ENCODE measurements around the gene MOSMO.
"Not testable (repeated sequence)": the region's sequence is repeated elsewhere in the genome, so short reads cannot be mapped to it uniquely, and the experiment has no call there.

Gene MOSMO

GRCh38 chr16:22004341-22004740, 3.6 kb upstream of the MOSMO start:
- DNase-seq = no peak

DNA sequence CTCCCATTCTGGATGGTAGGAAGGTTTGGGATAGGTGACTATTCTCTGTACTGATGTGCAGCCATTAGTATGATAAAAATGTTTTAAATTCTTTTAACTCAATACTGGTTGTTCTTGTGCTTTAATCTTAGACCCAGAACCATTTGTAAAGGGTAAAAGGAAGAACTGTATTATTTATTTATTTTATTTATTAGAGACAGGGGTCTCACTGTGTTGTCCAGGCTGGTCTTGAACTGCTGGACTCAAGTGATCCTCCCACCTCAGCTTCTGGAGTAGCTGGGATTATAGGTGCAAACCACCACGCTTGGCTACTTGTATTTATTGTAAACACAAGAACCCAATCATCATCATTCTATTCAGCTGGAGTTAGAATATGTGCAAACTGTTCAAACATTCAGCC, 2.2 kb upstream of the MOSMO start:
- DNase-seq = no peak

DNA sequence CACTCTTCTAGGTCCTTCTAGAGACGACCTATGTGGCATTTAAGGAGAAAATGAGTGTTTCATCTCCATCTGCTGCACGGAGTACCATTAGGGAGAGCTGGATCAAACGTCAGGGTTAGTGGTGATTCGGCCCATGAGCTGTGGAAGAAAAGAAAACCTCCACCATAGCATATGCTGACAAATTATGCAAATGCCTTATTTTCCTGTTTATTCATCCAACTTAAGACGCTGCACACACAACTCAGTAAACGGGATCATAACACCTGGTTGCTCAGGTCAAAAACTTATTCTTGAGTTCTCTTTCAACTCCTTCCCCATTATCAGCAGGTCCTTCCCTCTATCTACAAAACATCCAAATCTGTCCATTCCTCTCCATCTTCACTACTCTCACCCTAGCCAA, 1.3 kb upstream of the MOSMO start:
- no peak for DNase-seq

GRCh38 chr16:22007159-22007508, 777 bp upstream of the MOSMO start:
- no peak for DNase-seq

DNA sequence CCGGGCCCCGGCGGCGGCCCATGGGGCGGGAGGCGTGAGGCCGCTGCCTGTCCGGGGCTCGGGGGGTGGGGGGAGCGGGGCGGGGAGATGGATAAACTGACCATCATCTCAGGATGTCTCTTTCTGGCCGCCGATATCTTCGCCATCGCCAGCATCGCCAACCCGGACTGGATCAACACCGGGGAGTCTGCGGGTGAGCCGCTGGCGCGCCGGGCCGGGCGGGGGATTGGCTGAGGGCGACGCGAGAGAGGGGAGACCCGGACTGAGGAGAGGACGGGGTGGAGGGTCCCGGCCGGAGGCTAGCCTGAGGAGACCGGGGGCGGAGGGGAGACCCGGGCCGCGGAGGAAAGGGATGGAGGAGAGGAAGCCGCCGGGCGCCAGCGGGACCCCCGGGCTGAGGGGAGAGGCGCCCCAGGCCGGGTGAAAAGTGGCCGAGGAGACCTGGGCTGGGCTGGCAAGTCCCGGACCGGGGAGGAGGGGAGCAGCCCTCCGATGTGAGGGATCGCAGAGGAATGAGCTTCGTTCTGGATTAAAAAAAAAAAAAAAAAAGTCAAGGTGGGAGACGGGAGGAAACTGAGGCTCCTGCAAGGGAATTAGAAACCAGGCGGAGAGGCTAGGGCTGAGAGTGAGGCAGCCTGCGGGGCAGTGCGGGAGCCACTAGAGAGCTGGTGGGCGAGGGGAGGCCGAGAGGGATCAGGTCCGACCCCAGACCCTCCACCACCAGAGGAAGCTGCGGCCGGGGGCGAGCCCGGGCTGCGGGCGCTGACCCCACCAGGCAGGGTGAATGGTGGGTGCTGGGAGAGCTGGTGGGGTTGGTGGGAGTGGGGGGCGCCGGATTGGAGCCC, 526 bp downstream of the MOSMO start:
- no peak for DNase-seq

DNA sequence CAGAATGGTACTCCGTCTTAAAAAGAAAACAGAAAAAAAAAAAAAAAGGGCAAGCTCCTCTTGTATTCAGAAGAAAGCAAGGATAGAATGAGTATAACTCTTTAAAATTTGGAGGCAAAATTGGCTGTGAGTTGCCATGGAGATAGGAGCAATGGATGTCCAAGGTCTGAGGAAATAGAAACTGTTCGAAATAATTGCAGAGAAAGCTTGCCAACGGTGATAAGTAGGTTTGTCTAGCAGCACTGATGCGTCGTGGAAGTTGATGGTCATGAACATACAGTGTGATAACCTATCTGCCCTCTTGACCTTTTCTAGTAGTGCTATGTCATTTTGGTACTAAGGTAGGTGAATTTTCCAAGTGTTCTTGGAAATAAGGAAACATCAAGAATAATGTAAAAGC, 3.0 kb downstream of the MOSMO start:
- DNase-seq = no peak

DNA sequence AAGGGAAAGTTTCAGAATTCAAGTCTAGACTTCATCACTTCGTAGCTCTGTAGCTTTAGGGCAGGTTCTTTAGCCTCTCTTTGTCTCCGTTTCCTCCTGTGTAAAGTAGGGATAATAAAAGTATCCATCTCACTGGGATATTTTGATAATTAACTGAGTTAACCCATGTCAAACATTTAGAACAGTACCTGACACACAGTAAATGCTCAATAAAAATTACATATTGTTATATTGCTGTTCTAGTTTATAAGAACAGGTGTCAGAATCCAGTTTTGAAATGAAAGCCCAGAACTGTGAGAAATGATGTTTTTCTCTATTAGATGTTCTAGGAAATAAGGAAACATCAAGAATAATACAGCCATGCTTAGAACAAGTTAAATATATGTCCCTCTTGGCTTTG, 4.3 kb downstream of the MOSMO start:
- no peak for DNase-seq

DNA sequence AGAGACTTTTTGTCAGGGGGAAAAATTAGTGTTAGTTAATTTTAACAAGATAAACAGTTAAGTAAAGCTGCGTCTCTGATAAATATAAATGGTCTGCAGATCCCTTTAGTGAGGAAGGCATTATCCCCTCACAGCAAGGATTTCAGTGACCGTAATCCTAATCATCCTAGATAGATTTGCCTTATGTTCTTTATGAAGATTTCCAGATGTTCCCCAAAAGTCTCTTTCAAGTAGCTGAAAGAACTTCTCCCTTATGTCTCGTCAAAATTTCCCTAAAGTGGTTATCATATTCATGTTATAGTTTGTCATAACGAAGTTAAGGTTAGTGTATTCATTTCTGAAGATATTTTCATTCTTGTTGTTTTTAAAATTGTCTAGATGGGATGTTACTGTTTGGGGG, 5.6 kb downstream of the MOSMO start:
- no peak for DNase-seq

DNA sequence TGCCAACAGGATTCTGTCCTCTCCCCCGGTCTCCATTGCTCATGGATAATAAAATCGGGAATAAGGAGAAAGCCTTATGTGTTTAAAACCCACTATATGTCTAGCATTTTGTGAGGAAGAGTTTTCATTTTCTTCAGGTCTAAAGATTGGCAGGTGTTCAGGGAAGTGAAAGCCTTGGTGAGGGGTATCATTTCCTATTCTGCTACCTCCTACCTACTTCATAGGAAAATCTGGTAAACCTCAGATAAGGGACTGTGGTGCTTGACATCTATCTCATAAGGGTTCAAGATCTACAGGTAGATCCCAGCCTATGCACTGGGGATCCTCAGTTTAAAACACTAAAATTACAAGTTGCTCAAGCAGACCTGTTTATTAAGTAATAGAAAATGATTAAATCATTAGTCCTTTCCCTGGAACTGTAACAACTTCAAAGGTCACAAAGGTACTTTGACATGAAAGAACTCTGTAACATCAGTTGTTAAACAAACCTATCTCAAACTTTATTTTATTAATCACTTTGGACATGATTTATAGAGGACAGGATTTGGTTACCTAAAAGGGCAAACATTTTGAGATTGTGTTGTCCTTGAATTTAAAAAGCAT, 6.5 kb downstream of the MOSMO start:
- DNase-seq = no peak

DNA sequence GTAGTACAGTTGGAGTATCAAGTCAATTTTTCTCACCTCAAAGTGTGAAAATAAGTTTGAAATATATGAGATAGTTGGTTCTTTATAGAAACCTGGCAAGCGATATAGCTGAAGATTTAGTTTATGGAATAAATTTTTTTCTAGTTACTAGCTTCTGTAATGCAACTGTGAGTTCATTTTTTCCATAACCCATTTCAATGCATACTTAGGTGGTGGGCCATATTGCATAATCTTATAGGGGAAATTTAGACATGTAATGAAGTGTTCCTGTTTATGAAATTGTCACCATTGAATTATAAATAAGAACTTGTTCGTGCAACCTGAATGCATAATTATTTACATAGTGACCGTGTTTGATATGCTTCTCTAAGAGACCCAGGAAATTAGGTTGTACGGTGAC, 9.0 kb downstream of the MOSMO start:
- no peak for DNase-seq

DNA sequence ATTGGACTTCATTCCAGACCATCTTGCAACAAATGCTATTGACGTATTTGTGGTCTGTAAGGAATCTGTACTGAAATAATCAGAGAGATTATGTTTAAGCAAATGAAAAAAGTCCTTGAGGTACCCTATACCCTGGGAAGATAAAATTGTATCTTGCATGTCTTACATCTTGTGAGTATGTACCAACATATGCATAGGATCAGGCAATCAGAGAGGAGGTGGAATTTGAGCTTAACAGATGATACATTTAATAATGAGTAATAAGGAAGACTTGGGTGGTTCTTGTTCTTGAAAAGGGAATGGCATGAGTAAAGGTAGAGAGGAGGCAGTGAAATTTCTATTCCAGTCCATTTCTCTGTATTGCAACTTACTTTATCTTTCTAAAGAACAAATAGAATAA, 10.6 kb downstream of the MOSMO start:
- no peak for DNase-seq

DNA sequence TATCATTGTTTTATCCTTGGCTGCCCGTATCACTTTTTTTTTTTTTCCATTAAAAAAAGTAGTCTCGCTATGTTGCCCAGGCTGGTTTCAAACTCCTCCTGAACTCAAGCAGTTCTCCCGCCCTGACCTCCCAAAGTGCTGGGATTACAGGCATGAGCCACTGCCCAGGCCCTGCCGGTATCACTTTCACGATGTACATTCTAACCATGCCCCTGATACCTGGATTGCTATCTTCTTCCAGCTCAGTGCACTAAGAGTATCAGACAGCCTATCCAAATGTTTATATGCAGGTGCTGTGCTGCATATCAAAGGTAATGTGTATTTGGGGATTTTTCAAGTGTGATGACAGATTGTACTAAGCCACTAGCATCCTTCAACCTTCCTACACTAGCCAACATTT, 14.2 kb downstream of the MOSMO start:
- DNase-seq = no peak

GRCh38 chr16:22023505-22023904, 15.6 kb downstream of the MOSMO start:
- DNase-seq = no peak

DNA sequence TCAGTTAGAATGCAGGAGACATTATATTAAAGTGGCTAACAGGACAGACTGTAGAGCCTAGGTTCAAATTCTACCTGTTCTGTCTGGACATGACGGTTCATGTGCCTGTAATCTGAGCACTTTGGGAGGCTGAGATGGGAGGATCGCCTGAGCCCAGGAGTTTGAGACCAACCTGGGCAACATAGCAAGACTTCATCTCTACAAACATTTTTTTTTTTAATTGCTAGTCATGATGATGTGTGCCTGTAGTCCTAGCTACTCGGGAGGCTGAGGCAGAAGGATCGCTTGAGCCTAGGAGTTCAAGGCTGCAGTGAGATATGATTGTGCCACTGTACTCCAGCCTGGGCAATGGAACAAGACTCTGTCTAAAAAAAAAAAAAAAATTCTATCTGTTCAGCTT, 16.9 kb downstream of the MOSMO start:
- not testable (repeated sequence) for DNase-seq

- no peak for DNase-seq
Measured at GRCh38 chr16:22027633-22028032, 19.7 kb downstream of the MOSMO start.

GRCh38 chr16:22029632-22030031, 21.7 kb downstream of the MOSMO start:
- DNase-seq = no peak

DNA sequence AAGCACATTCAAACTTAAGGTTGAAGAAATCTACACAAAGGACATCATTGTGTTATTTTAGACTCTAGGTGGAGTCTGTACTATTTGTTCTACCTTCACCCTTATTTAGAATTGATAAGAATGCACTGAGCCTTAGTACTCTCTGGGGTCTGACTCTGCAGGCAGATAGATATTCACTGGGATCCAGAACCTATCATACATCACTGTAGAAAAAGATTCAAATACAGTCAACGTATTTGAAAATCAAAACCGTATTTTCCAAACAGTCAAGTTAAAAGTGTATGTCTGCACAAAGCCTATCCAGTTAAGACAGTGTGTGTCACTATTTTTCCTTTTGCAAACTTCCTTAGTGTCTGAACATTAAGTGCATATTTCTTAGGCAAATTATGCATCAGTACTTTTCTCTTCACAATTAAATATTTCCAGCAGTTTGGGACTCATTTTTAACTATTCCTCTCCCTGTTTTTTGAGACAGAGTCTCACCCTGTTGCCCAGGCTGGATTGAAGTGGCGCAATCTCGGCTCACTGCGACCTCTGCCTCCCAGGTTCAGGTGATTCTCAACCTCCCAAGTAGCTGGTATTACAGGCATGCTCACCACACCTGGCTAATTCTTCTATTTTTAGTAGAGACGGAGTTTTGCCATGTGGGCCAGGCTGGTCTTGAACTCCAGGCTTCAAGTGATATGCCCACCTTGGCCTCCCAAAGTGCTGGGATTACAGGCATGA, 22.3 kb downstream of the MOSMO start:
- no peak for DNase-seq

DNA sequence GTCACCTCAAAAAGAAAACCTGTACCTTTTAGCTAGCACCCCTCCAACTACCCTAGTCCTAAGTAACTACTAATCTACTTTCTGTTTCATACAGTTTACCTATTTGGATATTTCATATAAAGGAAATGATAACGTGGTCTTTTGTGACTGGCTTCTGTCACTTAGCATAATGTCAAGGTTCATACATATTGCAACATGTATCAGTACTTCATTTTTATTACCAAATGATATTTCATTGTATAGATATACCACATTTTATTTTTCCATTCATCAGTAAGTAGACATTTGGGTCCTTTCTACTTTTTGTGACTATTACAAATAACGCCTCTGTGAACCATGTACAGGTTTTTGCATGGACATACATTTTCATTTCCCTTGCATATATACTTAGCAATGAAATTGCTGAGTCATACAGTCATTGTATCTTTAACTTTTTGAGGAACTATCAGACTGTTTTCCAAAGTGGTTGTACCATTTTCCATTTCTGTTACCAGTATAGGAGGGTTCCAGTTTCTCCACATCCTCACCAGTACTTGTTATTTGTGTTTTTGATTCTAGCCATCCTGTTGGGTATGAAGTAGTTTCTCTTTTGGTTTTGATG, 23.7 kb downstream of the MOSMO start:
- DNase-seq = no peak

DNA sequence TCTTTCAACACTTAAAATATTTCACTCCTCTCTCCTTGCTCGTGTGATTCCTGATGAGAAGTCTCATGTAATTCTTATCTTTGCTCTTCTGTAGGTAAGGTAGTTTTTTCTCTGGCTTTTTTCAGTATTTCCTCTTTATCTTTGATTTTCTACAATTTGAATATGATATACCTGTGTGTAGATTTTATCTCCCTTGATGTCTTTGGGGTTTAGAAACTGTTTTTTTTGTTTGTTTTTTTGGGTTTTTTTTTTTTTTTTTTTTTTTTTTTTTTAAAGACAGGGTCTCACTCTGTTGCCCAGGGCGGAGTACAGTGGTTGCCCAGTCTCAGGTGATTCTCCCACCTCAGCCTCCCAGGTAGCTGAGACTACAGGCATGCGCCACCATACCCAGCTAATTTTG, 26.6 kb downstream of the MOSMO start:
- DNase-seq = no peak

DNA sequence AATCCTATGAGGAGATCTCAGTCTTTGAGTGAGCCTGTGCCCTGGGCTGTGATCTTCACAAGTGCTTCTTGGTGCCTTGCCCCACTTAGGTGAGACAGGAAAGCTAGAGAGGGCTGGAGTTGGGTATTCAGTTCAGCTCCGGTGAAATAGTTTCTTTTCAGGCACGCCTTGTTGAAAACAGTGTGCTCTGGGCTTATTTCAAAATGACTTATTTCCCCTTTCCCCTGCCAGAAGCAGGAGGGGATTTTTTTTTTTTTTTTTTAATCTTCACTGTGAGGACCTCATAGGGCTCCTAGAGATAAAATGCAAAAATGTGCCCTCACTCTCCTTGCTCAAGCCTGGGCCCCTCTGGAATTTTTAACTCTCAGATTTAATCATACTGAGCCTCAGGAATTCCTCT, 27.2 kb downstream of the MOSMO start:
- DNase-seq = no peak

- not testable (repeated sequence) for DNase-seq
Measured at GRCh38 chr16:22043882-22044281, 36.0 kb downstream of the MOSMO start.

DNA sequence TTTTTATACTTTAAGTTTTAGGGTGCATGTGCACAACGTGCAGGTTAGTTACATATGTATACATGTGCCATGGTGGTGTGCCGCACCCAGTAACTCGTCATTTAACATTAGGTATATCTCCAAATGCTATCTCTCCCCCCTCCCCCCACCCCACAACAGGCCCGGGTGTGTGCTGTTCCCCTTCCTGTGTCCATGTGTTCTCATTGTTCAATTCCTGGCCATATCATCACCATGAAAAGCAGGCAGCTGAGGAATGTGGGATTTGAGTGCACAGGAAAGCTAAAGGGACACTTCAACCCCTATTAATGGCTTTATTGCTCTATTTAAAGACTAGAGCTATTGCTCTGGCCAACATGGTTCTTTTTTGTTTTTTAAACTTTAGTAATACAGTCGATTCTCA, 38.0 kb downstream of the MOSMO start:
- not testable (repeated sequence) for DNase-seq

GRCh38 chr16:22050963-22051362, 43.1 kb downstream of the MOSMO start:
- DNase-seq = no peak

- DNase-seq = no peak
Measured at GRCh38 chr16:22052980-22053379, 45.1 kb downstream of the MOSMO start.
